GM21367 (cell line): ENCODE measurements around the gene CLTCL1.
"Not testable (repeated sequence)": the region's sequence is repeated elsewhere in the genome, so short reads cannot be mapped to it uniquely, and the experiment has no call there.

Experiments
- ATAC-seq: cut with Tn5 transposase; IDR thresholded peaks from one replicate; pipeline ENCODE4 v1.9.1; 2021; ENCODE audit not compliant: unreplicated experiment

The CLTCL1 gene

GRCh38 chr22:19176732-19177131 lies 114.8 kb downstream of the CLTCL1 start:
- ATAC-seq: no peak

GRCh38 chr22:19176175-19176643 lies 115.3 kb downstream of the CLTCL1 start:
- ATAC-seq: no peak

- no peak for ATAC-seq
Measured at GRCh38 chr22:19175602-19176174, 115.8 kb downstream of the CLTCL1 start.

GRCh38 chr22:19175026-19175601 lies 116.4 kb downstream of the CLTCL1 start:
- no peak for ATAC-seq

GRCh38 chr22:19174106-19175025 lies 117.2 kb downstream of the CLTCL1 start:
- ATAC-seq: no peak

- no peak for ATAC-seq
Measured at GRCh38 chr22:19173047-19174035, 118.2 kb downstream of the CLTCL1 start.

- no peak for ATAC-seq
Measured at GRCh38 chr22:19172213-19173046, 119.1 kb downstream of the CLTCL1 start.

GRCh38 chr22:19169947-19170318 lies 121.6 kb downstream of the CLTCL1 start:
- no peak for ATAC-seq

- no peak for ATAC-seq
Measured at GRCh38 chr22:19169002-19169946, 122.2 kb downstream of the CLTCL1 start.

- ATAC-seq: no peak
Measured at GRCh38 chr22:19168088-19168890, 123.2 kb downstream of the CLTCL1 start.

- no peak for ATAC-seq
Measured at GRCh38 chr22:19167106-19167869, 124.2 kb downstream of the CLTCL1 start.

- no peak for ATAC-seq
Measured at GRCh38 chr22:19166421-19166820, 125.1 kb downstream of the CLTCL1 start.

GRCh38 chr22:19164425-19164824 lies 127.1 kb downstream of the CLTCL1 start:
- ATAC-seq: no peak

GRCh38 chr22:19158649-19159048 lies 132.9 kb downstream of the CLTCL1 start:
- ATAC-seq: not testable (repeated sequence)

GRCh38 chr22:19156109-19156508 lies 135.4 kb downstream of the CLTCL1 start:
- ATAC-seq: not testable (repeated sequence)

- no peak for ATAC-seq
Measured at GRCh38 chr22:19152942-19153883, 138.3 kb downstream of the CLTCL1 start.
